KOPT-K1 (cell line): ENCODE measurements around the gene SHC2.

Experiments
- H3K27ac ChIP-seq: fragments of 200-600 bp; sonication (generic); 2 replicates; pipeline ENCODE4 v1.5.1; 2016; ENCODE audit warnings: antibody characterized with exemption, mild to moderate bottlenecking, low read depth, low read length; ENCODE audit not compliant: poor library complexity, severe bottlenecking
- H3K36me3 ChIP-seq: fragments of 200-600 bp; sonication (generic); 2 replicates; pipeline ENCODE4 v1.5.1; 2017; ENCODE audit warnings: antibody characterized with exemption, mild to moderate bottlenecking, low read length, moderate library complexity; ENCODE audit not compliant: insufficient read depth
- H3K9me3 ChIP-seq: fragments of 200-600 bp; sonication (generic); 2 replicates; pipeline ENCODE4 v1.5.1; 2017; ENCODE audit warnings: antibody characterized with exemption, low read length, mild to moderate bottlenecking; ENCODE audit not compliant: insufficient read depth, poor library complexity, severe bottlenecking

The SHC2 gene

DNA sequence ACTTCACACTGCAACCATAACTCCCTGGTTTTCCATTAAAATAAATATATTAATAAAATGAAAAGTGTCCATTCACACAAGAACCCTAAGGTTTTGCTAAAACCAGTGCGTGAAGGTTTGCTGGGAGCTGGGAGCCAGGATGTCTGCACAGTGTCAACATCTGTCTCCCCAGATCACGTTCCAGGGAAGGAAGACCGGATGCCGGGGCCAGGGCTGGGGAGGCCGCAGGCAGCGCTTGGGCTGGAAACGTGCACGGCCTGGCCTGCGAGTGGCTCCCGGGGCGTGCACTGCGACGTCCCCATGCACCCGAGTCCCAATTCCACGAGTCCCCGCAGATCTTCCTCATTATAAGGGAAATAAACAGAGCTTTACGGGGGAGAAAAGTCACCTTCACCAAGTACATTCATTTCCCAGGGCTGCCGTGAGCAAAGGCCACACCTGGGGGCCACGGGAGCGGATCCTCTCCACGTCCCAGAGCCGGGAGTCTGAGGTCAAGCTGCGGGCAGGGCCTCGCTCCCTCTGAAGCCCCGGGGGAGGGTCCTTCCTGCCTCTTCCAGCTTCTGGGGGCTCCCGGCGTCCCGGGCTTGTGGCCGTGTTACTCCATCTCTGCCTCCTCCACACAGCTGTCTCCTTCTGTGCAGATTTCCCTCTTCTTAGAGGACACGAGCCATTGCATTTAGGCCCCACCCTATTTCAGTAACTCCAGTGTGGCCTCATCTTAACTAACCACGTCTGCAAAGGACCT, 12.8 kb downstream of the SHC2 start:
- Histone ChIP-seq H3K9me3 (peaks cover 28% of the 10 kb centered on the region), H3K36me3 (no peaks in the 10 kb centered on the region), H3K27ac (no peak overlapping the region)

DNA sequence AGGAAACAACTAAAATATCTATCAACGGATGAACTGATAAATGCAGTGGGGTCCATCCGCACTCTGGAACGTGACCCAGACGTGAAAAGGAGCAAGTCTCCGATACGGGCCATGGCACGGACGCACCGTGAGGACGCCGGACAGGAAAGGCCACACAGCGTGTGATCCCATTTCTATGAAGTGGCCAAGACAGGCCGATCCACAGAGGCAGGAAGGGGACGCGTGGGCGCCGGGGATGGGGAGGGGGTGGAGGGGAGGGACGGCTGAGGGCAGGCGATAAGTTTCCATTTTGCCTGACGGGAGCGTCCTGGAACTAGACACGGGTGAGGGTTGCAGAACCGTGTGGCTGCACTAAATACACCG, 13.8 kb downstream of the SHC2 start:
- H3K36me3 ChIP-seq: no peaks in the 10 kb centered on the region
- peaks cover 20% of the 10 kb centered on the region for H3K9me3 ChIP-seq
- no peak overlapping the region for H3K27ac ChIP-seq

DNA sequence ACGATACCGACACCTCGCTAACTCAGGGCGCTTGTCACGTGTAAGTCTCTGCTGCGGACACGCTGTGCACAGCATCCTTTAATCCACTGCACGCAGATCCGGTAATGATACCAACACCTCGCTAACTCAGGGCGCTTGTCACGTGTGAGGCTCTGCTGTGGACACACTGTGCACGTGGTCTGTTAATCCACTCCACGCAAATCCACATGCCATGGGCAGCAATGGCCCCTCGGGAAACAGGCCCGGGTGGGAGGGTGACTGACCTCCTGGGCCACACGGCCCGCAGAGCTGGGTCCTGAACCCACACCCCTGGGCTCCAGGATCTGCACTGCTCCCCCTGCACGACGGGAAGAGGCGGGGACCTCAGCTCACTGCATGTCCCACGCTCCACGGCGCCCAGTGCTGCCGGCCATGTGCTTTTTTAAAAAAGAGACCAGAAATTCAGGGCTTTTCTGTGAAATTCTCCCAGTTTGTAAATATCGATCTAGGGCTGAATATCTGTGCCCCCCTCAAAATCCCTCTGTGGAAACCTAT, 16.1 kb downstream of the SHC2 start:
- Histone ChIP-seq H3K36me3 (no peaks in the 10 kb centered on the region), H3K27ac (no peak overlapping the region), H3K9me3 (no peaks in the 10 kb centered on the region)

DNA sequence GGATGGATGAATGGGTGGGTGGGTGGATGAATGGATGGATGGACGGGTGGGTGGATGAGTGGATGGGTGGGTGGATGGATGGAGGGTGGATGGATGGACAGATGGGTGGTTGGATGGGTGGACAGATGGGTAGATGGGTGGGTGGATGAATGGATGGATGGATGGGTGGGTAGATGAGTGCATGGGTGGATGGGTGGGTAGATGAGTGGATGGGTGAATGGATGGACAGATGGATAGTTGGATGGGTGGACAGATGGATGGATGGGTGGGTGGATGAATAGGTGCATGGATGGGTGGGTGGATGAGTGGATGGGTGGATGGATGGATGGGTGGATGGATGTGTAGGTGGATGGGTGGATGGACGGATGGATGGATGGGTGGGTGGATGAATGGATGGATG, 17.8 kb downstream of the SHC2 start:
- no peak overlapping the region for H3K27ac ChIP-seq
- no peaks in the 10 kb centered on the region for H3K36me3 ChIP-seq
- H3K9me3 ChIP-seq: no peaks in the 10 kb centered on the region

DNA sequence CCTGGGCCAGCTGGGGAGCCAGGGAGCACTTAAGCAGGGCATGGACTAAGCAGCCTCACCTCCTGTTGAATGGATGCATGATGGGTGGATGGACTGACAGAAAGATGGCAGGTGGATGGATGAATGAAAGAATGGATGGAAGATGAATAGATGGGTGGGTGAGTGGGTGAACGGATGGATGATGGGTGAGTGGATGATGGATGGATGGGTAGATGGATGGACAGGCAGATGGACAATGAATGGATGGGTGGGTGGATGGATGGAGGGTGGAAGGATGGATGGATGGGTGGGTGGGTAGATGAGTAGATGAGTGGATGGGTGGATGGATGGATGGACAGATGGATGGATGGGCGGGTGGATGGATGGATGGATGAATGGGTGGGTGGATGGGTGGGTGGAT, 18.7 kb downstream of the SHC2 start:
- Histone ChIP-seq H3K27ac (no peak overlapping the region), H3K9me3 (no peaks in the 10 kb centered on the region), H3K36me3 (no peaks in the 10 kb centered on the region)

- H3K36me3 ChIP-seq: no peaks in the 10 kb centered on the region
- H3K27ac ChIP-seq: no peak overlapping the region
- no peaks in the 10 kb centered on the region for H3K9me3 ChIP-seq
Measured at GRCh38 chr19:441213-441836, 19.5 kb downstream of the SHC2 start.

GRCh38 chr19:440391-441212, 20.2 kb downstream of the SHC2 start:
- H3K27ac ChIP-seq: no peak overlapping the region
- no peaks in the 10 kb centered on the region for H3K36me3 ChIP-seq
- no peaks in the 10 kb centered on the region for H3K9me3 ChIP-seq

- Histone ChIP-seq H3K27ac (no peak overlapping the region), H3K9me3 (no peaks in the 10 kb centered on the region), H3K36me3 (no peaks in the 10 kb centered on the region)
Measured at GRCh38 chr19:439167-439900, 21.5 kb downstream of the SHC2 start.

GRCh38 chr19:438416-438958, 22.3 kb downstream of the SHC2 start:
- H3K27ac ChIP-seq: no peak overlapping the region
- H3K36me3 ChIP-seq: no peaks in the 10 kb centered on the region
- H3K9me3 ChIP-seq: no peaks in the 10 kb centered on the region

- H3K27ac ChIP-seq: no peak overlapping the region
- H3K9me3 ChIP-seq: no peaks in the 10 kb centered on the region
- H3K36me3 ChIP-seq: no peaks in the 10 kb centered on the region
Measured at GRCh38 chr19:437041-437440, 23.8 kb downstream of the SHC2 start.

GRCh38 chr19:436413-436950, 24.4 kb downstream of the SHC2 start:
- no peaks in the 10 kb centered on the region for H3K36me3 ChIP-seq
- no peak overlapping the region for H3K27ac ChIP-seq
- no peaks in the 10 kb centered on the region for H3K9me3 ChIP-seq

DNA sequence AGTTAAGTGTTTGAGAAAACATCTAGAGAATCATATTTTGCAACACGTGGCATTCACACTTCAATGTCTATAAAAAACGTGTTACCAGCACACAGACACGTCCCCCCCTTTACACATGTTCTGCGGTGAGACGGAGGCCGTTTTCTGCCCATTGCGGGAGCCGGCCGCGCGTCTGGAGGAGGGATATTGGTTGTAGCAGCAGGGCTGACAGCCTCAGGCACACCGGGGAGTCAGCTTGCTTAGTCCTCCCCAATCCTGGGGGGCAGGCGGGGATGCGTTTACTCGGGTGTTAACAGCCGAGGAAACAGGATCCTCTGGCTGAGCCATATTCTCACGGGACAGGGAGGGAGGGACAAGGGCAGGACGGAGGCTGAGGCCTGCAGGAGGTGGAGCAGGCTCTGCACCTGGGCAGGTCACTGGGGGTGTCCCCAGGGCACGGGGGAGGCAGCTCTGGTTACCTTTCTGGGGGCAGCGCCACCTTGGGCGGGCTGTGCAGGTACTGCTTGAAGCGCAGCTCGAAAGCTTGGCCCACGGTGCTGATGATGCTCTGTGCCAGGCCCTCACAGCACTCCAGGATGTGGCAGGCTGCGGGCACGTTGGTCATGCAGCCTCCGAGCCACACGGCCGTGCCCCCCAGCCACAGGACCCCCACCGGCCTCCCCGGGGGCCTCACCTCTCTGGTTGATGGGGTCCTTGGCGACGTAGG, 25.0 kb downstream of the SHC2 start:
- Histone ChIP-seq H3K27ac (no peak overlapping the region), H3K36me3 (no peaks in the 10 kb centered on the region), H3K9me3 (no peaks in the 10 kb centered on the region)

GRCh38 chr19:435056-435706, 25.7 kb downstream of the SHC2 start:
- Histone ChIP-seq H3K27ac (no peak overlapping the region), H3K36me3 (no peaks in the 10 kb centered on the region), H3K9me3 (no peaks in the 10 kb centered on the region)
